Colon (tissue), 2 donors: ENCODE data around the gene ACVR2B.

Source experiments
- FAIRE-seq: peaks from 2 replicates; lab custom pipeline; 2012; peaks lifted over from hg19 to GRCh38; lab: Jason Lieb, UNC
- donor health status: control.
- donor health status: control.

Gene ACVR2B

DNA sequence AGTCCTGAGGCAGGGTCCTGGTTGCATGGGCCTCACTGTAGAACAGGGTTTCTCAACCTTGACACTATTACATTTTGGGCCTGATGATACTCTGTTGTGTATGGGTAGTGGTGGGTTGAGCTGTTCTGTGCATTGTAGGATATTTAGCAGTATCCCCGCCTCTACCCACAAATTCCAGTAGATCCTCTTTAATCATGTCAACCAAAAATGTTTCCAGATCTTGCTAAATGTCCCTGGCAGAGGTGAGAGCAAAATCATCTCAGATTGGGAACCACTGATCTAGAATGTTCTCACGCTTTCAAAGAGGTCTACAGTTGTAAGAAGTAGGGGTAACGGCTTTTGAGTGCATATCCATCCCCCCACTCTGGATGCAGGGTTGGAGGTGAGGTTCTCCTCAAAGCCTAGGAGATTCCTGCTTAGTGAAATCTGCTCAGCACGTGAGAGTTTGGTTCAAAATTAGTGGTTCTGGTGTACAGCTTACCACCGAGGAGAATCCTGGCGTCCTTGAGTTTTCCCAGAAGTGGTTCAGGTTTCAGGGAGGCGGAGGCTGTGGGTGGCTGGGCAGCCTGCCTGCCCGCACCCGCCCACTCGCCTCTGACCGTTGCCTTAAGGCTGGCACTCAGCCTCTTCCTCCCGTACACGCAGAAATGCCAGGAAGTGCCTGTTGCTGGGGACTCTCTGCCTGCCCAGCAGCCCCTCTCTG, 5.3 kb downstream of the ACVR2B start:
- FAIRE-seq: no peak

DNA sequence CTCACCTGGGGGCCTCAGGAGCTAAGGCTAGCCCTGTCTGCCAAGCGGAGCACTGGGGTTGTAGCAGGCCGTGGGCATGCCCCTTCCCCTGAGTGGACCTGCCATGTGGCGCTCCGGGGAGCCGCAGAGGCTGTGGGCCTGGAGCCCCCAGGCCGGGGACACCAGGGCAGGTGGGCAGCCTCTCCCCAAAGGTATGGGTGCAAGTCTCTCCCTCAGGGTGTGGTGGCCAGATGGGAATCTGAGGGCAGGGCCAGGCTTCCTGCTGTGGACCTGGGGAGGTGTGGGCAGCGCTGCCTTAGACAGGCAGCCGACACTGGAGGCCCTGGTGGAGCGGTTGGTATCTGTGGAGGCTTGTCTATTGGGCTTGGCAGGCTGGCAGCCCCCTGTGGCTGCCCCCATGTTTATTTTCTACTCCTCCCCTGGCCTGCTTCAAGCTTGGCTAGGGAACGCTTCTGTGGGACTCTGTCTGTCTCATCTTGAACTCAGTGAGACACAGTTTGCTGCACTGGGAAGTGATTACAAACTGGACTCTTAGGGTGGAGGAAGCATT, 5.9 kb downstream of the ACVR2B start:
- no peak for FAIRE-seq

DNA sequence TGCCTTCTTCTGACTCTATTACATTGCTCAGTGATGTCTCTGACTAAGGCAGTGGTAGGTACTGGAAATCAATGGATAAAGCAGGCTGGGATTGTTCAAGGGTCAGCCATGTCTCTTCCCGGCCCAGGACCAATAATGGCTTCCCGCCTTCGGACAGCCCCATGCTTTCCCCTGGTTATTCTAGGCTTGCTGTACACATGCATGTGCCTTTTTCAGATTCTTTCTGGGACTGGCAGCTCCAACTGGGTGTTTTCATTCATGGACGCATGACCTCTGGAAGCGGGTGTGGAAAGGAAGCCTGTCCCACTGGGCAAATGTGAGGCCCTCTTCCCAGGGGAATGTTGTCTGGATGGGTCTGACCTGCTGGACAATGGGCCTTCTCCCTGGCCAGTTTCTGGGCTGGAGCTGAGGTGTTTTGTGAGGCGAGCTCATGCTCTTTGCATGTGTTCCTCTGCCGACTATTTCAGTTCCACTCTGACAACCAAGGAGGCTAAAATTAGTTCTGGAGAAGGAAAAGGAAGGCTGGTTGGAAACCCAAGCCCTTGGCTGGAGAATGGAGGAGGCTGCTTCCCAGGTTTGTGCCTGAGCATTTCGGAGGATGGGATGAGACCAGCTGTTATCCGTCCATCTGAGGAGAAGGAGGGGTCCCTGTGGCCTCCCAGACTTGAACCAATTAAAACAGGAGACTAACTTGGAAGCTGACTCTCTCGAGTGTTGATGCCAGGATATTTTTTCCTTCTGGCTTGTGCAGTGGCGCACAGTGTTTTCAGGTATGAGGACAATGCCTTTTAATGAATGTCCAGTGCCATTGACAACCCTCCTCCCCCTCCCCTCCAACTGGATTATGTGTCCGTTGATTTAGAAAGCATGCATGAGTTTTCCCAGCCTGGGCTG, 6.9 kb downstream of the ACVR2B start:
- no peak for FAIRE-seq

DNA sequence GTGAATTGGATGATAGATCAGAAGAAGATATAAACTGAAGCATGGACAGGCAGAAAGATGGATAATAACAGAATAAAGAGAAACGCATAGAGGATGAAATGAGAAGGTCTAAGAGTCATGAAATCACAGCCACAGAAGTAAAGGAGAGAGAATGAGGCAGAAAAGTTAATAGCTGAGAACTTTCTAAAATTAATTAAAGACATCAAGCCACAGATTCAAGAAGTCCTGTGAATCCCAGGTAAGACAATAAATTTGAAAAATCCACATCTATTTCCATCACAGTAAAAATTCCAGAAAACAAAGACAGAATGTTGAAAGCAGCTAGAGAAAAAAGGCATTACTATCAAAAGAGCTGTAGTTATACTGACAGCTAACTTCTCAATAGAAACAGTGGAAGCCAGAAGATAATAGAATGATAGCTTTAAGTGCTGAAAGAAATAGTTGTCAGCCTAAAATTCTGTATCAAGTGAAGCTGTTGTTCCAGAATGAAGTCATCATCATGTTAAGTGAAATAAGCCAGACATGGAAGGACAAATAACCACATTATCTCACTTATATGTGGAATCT, 12.0 kb downstream of the ACVR2B start:
- FAIRE-seq: no peak

DNA sequence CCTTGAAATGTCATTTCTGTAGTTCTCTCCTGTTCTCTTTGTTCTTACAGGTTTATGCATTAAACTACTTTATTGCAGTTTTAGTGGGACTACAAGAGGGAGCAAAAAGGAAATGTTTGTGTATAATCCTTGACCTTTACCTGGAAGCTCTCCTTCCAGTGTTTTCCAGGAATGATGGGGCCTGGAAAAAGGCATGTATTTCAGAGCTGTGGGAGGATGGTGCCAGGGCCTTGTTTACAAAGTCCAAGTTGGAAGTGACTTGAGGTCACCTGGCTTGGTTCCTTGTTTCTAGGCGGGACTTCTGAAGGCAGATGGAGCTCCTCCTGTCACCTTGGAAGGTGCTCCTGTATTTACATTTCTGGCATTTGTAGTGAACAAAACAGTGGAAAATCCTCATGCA, 15.1 kb downstream of the ACVR2B start:
- no peak for FAIRE-seq

DNA sequence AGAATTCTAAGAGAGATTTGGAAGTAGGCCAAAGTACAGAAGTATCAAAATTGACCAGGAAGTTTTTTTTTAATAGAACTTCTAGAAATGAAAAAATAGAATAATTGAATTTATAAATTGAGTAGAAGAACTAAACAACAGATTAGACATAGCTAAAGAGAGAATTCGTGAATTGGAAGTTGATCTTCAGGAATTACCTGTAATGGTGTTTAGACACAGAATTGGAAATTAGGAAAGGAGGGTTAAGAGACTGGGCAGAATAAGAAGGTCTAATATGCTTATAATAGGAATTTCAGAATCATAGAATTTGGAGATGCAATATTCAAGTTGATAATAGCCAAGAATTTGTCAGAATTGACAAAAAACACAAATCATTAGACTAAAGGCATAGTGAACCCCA, 16.2 kb downstream of the ACVR2B start:
- FAIRE-seq: no peak

DNA sequence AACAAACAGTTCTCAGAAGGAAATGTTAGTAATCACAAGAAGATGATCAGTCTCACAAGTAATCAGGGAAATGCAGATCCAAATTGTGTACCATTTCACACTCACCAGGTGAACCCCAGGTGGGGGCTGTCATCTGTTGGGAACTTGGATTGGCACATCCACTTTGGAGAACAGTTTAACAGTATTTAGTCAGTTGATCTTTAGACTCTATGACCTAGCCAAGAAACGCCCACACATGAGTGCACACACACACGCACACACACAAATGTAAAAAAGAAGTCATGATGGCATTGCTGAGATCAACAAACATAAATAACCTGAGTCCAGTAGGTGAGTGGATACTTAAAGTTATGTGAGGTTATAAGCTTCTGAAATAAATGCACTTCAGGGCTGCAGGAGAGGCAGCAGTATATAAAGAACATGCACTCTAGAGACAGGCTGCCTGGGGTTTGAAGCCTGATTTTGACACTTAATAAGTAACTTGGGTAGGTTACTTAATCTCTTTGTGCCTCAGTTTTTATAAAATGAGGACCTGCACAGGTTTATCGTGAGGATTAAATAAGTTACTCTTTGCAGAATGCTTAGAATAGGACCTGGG, 17.7 kb downstream of the ACVR2B start:
- no peak for FAIRE-seq

DNA sequence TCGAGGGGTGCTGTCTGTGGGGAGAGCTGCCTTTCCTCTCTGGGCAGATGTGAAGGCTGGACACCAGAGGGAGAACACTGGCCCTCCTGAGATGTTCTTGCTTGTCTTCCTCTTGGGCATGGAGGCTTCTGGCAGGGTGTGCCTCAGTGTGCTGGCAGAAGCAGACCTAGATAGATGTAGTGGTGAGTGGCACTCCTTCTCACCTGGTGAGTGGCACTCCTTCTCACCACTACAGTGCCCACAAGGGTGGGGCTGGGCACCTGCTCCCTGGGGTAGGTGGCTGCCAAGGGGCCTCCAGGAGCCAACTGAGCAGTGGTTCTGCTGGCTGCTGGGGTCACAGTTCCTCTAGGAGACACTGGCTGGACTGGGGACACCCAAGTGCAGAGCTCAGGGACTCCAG, 18.7 kb downstream of the ACVR2B start:
- no peak for FAIRE-seq

DNA sequence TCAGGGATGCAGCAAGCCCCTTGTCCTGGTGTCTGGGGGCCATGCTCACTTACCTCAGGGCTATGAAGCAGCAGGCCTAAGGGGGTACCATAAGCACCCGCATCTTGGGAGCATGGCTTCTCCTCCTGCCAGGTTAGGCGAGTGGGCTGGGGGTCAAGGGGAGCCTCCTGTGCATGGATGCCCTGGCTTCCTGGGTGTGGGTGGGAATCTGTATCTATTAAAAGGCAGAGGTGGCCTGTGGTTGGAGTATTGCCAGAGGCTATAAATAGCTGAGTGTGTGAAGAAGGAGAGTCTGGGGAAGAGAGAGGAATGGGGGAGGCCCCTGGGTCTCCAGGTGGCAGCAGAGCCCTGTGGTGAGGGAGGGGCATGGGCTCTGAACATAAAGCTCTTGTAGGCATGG, 19.5 kb downstream of the ACVR2B start:
- FAIRE-seq: no peak

DNA sequence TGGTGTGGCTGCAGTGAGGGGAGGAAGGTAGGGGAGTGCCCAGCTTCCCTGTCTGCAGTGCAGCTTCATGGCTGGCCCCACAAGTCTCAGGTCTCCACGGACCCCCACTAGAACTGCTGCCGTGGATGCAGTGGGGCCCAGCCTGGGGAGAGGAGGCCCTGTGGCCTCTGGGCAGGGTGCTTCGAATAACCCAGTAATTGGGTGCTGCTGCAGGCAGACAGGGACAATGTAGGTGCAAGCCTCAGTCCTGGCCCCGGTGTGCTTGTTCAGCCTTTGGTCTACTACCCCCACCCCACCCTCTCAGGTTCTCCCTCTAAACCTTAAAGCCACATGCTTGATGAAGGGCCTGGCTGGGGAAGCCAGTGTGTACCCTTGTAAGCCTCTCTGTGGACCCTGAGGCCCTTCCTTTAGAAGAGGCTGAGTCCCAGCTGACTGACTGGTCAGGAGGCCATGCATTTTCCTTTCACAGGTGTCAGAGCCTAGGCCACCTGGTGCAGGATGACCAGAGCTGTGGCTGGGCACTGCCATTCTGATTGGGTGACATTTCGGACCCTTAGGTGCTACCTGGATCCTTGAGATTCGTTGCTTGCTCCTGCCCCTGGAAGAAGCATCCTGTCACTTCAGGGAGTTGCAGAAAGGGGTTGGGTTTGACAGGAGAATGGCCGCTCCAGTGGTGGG, 21.4 kb downstream of the ACVR2B start:
- no peak for FAIRE-seq

DNA sequence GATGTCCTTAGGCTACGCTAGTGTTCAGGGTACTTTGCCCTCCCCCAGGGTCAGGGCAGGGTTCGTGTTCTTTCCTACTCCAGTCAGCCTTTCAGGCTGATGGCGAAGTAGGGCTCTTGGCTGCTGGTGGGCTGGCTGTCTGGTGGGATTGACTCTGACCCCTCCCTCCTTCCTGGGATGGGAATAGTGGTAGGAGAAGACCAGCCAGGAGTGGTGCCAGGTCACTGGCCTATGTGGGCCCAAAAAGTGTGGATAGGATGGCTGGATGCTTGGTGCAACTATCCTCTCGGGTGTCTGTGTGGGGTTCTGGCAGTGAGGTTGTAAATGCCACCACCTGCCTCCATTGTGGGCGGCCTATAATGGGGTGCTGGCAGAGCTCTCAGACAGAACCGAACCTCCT, 22.0 kb downstream of the ACVR2B start:
- no peak for FAIRE-seq

DNA sequence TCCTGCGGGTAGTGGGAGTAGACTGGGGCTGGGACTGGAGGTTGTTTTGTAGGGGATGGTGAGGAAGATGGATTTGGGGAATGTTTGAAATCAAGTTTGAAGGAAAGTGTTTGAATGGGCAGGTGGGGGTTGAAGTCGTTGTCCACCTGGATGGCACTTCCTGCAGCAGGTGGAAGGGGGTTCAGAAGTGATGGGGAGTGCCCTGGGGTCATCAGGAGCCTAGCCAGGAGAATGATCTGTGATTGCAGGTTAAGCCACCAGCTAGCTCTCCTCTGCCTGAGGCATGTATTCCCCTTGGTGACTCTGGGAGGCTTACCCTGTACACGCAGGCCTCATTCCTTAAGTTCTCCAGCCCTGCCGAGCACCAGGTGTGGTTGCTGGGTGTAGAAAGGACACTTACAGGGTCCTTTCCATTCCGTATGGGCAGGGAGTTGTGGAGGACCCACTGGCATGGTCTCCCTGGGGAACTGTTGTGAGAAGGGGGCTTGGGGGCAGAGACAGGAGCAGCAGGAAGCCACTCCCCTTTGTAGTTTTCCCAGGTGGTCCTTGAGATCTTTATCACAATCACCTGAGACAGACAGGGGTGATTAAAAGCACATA, 22.6 kb downstream of the ACVR2B start:
- FAIRE-seq: no peak

DNA sequence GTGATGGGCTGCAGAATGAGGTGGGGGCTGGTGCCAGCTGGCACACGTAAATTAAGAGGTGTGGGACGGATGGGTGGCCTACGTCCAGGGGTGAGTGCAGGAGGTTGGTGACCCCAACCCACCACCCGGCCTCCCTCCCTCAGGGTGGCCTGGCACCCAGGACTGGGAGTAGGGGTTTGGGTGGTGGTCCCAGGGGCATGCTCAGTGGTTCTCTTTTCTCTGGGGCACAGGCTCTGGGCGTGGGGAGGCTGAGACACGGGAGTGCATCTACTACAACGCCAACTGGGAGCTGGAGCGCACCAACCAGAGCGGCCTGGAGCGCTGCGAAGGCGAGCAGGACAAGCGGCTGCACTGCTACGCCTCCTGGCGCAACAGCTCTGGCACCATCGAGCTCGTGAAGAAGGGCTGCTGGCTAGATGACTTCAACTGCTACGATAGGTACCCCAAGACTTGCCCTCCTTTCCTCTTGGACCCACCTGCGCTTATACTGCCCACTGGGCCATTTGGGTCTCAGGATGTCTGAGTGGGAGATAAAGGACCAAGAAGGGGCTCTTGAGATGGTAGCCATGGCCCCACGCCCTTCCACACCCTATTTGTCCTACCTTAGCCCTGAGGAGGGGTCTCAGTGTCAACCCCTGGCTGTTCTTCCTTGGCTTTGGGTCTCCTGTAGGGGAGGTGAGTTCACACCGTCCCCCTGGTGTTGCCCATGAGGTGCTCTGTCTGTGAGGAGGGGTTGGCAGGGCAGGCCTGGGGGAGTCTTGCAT, 23.5 kb downstream of the ACVR2B start:
- no peak for FAIRE-seq

DNA sequence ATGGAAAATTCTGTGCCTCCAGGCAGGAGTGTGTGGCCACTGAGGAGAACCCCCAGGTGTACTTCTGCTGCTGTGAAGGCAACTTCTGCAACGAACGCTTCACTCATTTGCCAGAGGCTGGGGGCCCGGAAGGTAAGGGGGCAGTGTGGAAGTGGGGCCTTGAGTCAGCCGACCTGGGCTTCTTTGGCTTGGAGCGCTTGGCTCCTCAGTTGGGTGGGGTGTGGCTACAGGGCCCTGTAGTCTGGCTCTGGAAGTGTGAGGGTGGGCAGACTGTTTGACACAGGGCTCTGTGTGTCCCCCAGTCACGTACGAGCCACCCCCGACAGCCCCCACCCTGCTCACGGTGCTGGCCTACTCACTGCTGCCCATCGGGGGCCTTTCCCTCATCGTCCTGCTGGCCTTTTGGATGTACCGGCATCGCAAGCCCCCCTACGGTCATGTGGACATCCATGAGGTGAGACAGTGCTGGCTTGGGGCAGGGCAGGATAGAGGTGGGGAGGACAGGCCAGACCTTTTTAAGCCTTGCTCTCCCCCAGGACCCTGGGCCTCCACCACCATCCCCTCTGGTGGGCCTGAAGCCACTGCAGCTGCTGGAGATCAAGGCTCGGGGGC, 24.3 kb downstream of the ACVR2B start:
- FAIRE-seq: no peak

DNA sequence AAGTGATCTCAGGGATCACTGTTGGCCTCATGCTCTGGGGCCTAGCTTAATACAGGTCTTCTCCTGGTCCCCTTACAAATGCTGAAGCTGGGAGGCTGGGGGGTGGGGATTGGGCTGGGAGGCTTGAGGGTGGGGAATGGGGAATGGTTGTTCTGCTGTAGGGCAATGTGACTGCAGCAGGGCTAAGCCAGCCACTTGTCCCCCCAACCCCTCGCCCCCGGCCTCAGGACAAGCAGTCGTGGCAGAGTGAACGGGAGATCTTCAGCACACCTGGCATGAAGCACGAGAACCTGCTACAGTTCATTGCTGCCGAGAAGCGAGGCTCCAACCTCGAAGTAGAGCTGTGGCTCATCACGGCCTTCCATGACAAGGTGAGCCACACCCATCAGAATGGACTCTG, 25.2 kb downstream of the ACVR2B start:
- FAIRE-seq: no peak

DNA sequence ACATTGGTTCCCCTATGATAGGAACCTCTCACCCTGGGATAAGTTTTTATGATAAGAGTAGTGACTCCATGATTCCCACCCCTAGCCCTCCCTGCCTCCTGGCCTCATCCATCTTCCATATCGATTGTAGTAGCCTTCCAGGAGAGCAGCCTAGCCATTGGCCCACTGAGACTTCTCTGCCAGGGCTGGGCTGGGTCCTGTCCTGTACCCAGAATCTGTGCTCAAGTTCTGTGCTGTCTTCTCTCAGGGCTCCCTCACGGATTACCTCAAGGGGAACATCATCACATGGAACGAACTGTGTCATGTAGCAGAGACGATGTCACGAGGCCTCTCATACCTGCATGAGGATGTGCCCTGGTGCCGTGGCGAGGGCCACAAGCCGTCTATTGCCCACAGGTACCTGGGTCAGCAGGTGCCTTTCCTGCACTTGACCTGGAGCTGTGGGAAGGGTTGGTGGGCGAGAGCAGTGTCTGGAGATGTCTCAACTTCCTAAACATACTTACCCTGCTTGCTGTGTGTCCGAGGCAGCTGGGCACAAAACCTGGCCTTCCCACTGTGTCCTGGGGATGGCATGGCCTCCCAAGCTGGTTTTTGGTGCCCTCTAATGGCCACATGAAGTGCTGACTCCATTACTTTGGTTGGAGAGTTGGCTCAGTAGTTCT, 25.9 kb downstream of the ACVR2B start:
- no peak for FAIRE-seq

DNA sequence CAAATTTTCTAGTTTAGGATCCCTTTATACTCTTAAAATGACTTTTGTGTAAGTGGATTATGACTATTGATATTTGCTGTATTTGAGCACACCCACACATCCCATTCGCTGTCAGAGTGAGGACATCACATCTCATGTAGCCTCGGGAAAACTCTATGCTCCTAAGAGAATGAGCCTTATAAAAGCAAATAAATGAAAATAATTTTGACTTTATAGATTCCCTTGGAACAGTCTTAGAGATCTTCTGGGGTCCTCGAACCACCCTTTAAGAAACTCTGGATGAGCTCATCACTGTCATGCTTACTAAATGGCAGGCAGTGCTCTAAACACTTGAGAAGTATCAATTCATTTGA, 26.4 kb downstream of the ACVR2B start:
- no peak for FAIRE-seq

DNA sequence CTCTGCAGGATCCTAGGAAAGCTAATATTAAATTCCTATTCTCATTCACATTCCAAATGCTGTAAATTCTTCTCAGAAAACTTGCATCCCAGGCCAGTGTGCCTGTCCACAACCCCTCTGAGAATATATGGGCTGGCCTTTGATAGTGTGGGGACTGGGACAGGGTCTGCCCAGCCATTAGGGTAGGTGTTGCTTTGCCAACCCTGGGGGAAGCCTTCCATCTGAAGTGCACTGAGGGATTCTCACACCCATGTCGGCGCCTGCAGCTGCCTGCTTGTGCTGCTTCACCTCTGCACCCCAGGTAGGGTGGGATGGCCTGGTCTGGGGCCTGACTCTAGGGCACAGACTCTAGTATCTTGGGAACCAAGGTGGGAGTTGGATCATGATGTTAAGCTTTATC, 27.2 kb downstream of the ACVR2B start:
- no peak for FAIRE-seq

DNA sequence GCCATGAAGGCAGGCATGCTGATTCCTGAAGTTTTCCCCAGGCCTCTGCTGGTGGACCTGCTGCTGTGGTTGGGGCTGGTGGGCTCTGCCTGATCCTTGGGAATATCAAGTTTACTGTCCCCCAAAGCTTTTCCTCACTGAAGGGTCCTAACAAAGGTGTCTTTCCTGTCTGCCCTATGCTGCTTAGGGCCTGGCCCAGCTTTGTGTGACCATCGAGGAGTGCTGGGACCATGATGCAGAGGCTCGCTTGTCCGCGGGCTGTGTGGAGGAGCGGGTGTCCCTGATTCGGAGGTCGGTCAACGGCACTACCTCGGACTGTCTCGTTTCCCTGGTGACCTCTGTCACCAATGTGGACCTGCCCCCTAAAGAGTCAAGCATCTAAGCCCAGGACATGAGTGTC, 29.3 kb downstream of the ACVR2B start:
- no peak for FAIRE-seq

DNA sequence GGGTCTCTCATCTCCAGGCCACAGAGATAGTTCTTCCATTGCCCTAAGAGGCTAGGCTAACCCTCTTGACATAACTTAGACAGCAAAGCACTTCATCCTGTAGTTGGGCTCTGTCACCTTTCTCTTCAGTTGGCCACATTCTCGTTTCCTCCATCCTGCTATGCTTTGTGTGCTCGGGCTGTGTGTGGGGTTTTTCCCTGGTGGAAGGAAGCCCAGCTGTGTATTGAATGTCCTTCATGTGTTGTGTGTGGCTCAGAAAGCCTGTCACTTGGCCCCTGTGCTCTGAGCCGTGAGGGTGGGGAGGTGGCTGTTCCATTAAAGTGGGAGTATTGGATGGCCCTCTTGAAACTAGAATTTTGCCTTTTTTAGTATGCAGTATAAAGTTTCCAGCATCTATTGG, 33.6 kb downstream of the ACVR2B start:
- FAIRE-seq: no peak
